NCI-H226 (cell line): Measurements from ENCODE around the gene ACSS1.

Source experiments
- DNase-seq: peaks from one replicate; pipeline ENCODE4 v3.0.0-alpha.2; 2015

ACSS1 gene

DNA sequence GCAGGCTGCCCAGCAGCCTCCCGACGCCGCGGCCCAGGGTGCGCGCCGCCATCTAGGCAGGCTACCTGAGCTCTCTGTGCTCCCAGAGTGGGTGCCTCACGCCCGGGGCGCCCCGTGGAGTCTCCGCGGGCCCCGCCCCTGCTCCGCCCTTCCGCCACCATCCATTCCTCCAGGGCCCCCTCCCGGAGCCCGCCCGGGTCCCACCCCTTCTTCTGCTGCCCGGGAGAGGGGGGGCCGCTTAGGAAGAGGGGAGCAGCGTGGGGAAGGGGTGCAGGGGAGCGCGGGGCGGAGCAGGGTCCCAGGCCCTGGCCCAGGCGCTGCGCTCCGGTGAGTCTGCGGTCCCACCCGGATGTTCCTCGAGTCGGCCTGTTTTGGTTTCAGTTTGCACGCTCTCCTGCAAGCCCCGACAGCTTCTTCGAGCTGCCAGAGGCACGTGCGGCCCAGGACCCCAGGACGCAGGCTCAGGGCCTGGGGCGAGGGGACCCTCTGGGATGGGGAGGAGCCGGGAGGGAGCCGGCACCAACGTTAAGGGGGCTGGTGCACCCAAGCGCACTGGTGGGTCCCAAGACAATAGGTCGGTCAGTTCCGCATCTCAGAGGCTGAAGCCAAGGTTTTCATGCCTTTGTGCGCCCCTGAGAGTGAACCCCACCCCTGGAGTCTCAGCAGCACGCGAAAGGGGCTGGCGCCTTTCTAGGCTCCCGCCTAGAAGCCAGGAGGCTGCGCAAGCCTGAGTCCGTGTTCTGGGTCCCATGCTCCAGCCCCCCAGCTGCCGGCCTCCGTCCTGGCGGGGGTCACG is at the start of gene ACSS1:
Gene ACSS1 (minus strand): TSS at position 89 of the 796 bp plus-strand sequence. CDS start 37 bp downstream, at position 52.
- no peak for DNase-seq

DNA sequence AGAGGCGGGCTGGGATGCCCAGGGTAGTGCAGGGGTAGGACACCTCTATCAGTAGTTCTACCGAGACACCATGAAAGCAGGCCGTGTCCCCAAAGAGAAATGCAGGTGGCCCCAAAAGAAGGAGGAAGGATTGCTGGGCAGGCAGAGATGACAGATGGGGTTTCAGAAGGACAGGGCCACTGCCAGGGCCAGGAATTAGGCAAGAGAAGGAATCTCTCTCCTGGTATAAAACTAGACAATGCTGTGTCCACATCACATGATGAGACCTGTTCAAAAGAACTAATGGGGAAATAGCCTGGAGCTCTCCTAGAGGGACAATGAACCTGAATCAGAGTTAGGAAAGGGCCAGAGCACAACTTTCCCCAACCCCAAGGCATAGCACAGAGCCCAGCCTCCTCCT is 45.6 kb upstream of the ACSS1 start:
- DNase-seq: no peak

DNA sequence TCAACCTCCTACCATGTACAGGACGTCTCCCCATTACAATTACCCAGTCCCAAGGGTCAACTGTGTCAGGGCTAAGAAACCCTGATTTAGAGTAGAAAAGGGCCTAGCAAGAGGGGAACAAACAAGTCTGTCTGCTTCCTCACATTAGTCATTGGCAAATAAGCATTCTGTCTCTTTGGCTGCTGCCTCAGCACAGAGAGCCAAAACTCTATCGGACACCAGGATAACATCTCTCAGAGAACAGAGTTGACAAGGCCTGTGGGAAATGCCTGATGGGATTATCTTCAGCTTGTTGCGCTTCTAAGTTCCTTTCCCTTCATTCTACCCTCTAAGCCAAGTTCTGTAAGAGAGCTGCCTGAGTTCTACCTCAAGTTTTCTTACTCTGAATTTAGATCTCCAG is 43.0 kb upstream of the ACSS1 start:
- no peak for DNase-seq

DNA sequence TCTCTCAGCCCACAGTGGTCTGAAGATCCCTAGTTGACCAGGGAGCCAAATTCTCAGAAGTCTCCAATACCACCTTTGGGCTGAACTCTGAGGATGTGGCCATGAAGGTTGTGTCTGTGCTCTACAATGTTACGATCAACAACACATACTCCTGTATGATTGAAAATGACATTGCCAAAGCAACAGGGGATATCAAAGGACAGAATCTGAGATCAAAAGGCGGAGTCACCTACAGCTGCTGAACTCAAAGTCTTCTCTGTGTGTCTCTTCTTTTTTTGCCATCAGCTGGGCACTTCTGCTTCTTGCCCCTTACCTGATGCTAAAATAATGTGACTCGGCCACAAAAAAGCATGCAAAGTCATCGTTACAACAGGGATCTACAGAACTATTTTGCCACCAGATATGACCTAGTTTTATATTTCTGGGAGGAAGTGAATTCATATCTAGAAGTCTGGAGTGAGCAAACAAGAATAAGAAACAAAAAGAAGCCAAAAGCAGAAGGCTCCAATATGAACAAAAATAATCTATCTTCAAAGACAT is 41.7 kb upstream of the ACSS1 start:
- no peak for DNase-seq

DNA sequence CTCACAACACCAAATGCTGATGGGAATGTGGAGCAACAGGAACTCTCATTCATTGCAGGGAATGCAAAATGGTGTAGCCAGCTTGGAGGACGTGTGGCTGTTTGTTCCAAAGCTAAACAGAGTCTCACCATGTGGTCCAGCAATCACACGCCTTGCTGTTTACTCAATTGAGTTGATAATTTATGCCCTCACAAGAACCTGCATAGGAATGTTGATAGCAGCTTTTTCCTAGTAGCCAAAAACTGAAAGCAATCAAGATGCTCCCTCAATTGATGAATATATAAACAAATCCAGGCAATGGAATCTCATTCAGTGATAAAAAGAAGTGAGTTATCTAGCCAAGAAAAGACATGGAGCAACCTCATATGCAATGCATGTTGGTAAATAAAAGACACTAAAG is 39.6 kb upstream of the ACSS1 start:
- no peak for DNase-seq

DNA sequence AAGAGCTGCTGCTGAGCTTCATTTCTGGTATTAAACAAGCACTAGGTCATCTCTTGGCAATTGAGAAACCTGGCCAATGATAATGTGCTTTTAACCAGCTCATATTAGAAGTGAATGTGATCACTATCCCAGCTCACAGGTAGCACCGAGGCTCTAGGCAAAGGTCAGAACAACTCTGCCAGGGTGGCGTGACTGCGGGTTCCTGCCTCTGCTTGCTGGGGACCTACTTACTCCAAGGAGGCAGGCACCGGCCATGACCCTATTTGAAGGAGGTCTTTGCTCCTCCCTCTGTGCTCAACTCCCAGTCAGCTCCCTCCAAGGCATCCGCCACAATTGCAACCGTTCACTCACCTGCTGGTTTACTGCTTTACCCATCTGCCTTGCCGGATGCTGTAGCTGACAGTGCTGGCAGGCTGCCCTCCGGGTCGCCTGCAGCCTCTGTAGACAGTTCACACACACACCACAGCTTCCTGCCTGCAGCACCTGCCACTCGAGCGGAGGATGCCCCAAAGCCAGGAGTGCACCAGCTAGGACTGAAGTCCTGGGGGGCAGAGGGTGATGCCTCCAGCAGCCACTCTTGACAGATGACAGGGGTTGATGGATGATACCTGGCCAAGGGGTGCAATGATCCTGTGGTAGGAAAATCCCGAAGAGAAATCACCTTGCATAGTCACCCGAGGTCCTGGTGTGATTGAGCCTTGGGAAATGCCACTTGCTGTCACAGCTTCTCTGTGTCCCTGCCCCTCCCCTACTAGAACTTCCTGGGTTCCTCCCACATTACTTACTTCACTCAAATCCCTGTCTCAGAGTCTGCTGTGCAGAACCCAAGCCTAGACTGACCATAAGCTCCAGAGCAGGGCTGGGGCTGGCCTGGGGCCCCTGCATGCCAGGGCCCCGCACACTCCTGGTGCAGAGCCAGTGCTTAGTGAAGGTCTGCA is 32.8 kb upstream of the ACSS1 start:
- DNase-seq: no peak

DNA sequence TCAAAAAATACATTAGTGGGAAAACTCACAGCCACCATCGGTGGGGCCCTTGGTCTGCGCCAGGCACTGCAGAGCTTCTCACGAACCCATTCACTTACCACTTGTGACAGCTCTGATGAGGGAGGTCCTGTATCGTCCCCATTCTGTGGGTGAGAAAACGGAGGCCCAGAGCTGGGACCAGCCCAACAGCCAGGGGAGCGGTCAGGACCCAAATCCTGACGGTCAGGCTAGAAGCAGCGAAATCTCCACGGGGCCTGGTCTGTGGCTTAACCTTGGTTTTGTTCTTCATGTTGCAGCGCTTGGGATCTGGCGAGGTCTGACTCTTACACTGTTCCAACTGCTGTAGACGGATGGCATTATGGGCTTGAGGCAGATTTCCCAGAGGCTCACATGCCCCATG is 31.7 kb upstream of the ACSS1 start:
- DNase-seq: no peak

DNA sequence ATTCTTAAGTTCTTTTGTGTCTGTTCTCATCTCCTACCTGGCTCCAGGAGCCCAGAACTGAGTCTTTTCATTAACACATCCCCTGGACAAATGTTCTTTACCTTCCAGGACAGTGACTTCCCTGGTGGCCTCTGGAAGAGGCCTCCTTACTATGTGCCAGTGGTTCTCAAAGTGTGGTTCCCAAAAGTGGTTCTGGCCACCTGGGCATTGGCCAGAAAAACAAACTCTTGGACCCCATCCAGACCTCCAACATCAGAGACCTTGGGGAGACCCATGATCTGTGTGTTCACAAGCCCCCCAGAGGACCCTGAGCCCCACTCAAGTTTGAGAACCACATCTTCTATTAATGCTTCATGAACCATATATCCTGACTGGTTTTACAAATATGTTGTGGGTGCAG is 31.2 kb upstream of the ACSS1 start:
- no peak for DNase-seq

DNA sequence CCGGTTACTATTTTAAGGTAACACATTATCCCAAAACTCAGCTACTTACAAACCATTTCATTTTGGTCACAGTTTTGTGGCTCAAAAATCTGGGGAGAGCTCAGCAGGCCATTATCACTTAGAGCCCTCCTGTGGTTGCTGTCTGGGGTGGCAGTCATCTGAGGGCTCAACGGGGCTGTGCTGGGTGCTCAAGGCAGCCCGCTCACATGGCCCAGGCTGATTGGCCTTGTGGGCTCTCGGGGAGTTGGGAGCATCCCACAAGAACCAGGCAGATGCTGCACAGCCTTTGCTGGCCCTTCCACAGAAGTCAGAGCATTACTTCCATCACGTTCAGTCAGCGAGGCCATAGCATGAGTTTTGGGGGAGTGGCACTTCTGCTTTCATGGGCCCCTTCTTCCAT is 30.3 kb upstream of the ACSS1 start:
- no peak for DNase-seq

DNA sequence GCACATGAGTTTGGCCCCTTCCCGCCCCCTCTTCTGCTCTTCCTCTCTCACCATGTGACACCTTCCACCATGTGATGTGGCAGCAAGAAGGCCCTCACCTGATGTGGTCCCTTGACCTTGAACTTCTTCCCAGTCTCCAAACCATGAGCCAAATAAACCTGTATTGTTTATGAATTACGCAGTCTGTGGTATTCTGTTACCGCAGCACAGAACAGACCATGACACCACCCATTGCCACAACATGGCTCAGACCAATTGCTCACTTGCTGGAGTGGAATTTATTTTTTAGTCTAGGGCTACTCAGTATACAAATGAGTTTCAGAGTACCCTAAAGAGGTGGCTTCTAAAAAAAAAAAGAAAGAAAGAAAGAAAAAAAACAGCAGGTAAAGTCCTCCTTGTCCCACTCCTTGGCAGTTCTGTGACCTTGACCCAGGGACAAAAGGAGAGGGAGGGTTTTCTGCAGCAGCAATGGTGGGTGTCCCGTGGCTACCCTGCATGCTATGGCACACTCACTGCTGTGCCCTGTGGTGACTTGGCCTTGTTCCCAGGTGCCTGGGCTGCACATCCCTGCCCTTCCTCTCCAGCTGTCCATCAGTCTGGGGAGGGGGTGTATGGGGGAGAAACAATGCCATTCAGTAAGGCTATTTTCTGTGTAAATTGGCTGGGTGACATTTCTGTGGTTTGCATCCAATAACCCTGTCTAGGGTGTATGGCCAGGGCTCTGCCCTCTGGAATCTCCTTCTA is 29.4 kb upstream of the ACSS1 start:
- DNase-seq: no peak

DNA sequence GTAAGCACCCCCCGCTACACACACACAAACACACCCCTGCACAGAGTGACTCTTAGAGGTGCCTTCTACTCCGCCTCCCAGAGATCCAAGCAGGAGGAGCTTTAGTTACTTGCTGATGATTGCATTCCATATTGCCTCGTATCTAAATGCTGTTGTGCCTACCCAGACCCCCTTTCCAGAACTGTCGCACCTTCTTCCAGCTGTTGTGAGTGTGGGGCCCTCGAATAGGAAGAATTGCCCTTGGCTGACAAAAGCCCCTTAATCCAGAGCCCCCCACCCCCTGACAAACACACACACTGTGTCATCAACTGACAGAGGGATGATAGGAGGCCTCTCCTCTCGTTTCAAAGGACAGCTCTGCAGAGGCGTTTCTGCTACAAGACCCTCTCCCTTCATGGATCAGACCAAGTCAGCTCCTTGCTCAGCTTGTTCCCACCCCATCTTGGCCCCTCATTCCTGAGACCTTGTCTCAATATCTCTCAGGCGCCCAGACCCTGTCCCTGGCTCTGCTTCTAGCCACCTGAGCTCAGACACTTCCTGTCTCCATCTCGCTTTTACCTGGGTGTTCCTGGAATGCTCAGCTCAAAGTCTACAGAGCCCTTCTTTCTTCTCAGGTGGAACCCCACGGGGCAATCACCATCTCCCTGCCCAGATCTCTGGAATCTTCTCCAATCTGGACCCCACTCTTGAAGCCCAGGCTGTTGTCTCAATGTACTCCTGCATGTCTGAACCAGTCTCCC is 28.0 kb upstream of the ACSS1 start:
- no peak for DNase-seq

DNA sequence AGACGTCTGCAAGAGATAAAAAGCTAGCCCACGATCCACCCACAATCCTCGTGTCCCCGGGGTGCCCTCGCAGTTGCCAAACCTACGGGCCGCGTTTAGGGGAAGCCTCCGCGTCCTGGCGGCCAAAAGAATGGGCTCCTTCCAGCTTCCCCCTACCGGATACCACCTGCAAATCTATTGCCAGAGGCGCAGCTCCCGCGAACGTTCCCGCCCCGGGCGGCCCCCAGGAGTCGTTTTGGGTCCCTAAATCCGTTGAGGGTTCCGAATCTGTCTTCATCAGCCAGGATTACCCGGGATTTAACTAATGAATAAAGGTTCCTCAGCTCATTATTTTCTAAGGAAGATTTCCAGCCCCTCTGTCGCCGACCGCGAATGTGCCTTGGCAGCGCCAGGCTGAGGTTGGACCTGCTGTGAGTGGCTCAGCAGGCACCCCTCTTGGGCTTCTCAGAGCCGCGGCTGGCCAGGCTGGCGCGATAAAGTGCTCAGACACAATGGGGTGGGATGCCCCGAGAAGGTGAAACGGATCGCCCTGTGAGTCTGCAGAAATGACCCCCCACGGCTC is 26.8 kb upstream of the ACSS1 start:
- DNase-seq: no peak

DNA sequence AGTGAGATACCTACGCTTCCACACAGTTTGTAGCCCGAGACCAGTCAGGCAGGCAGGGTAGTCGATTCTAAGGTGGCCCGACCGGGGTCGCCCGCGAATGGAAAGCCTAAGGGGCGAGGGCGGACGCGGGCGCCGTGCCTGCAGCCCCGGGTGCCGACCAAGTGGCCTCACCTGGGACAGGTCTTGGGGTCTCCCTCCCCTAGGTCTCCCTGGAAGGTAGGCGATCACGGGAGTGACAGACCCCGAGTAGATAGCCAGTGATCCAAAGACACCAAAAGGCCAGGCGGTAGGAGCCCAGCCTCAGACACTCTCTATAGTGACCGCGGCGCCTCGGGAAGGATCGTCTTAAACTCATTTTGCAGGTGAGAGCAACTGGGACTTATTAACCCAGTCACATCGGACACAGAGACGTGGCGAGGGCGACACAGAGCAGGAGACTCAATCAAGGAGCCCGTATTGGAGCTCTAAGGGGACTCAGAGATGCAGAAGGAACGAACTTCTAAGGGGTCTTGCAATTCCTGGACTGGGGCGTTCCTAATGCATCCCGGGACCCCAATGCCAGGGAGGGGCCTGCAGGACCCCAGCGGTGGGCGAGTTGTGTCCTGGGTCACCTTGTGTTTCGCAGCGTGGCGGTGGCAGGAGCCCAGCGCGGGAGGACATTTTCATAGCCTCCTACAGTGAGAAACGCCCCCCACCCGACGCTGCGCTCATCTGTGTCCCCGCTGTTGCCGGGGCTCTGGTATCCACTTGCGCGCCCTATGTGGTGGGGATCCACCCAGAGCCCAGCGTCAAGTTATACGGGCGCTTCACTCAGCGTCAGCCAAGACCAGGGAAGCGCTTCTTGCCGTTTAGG is 26.1 kb upstream of the ACSS1 start:
- no peak for DNase-seq

DNA sequence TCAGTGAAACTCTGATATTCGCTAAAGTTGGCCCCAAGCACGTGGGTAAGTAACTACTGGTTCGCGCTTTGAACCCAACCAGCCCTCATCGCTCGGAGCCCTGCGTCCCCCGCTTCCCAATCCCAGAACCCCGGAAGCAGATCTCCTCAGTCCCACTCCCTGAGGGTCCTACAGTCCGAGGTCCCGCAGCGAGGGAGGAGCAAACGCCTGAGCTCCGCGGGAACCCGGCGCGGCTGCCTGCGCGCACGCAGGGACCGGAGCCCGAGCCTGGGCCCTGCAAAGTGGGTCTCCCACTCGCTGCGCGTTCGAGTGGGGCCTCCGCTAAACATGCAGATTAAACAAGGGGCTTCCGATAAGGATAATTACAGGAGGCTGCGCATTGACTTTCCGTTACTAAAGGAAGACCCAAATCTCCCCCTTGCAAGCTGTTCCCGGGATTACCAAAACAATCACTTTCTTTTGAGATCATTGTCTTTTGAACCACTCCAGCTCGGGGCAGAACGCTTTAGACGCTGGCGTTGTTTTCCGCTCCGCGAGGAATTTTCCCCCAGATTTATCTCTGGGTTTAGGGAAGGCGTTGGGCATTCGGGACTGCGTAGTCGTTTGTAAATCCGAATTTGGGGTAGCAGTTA is 25.3 kb upstream of the ACSS1 start:
- no peak for DNase-seq

DNA sequence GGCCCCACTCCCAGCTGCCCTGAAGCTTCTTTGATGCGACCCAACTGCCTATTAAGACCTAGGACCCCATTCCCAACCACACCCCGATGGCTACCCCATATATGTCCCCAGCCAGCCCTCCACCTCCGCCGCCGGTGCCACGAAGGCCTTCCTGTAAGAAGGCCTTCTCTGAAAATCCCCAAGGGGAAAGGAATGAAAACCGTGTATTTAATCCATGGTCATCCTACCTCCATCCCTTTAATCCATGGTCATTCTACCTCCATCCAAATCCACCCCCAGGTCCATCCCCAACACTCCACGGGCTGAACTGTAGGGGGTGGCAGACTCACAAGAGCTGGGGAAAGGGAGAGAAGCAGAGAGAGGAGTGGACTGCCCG is 24.5 kb upstream of the ACSS1 start:
- no peak for DNase-seq

DNA sequence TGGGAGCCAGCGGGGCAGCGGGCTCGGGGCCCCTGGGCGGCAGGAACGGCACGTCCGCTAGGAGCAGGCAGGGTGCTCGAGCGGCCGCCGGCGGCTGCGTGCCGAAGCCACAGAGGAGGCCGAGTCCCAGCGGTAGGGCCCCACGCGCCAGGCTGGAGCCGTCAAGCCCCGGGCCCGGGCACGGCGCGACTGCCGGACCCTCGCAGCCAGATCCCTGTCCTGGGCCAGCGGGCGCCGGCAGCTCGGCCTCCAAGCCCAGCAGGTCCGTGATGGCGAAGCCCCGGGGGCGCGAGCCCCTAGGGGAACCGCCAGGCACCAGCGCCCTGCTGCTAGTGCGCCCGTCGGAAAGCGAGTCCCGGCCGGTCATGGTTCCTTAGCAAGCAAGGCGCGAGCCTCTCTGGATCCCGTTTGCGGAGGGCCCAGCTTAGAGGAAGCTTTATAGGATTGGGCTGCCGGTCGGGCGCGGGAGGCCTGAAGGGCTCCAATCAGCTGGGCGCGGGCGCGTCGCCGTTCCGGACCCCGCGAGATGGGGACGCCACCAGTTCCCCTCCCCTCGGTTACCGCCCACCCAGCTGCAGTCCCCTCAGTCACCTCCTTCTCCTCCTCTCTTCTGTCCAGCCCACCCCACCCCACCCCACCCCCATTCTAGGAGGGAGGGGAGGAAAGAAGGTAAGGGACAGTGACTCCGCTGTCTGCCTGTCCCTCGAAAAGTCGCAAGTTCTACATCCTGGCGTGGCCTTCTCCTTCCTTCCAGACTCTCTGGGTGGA is 24.0 kb upstream of the ACSS1 start, which contains the start of gene VSX1:
Gene VSX1 (minus strand): TSS at position 412 of the 768 bp plus-strand sequence. CDS start 45 bp downstream, at position 367.
- DNase-seq: no peak

DNA sequence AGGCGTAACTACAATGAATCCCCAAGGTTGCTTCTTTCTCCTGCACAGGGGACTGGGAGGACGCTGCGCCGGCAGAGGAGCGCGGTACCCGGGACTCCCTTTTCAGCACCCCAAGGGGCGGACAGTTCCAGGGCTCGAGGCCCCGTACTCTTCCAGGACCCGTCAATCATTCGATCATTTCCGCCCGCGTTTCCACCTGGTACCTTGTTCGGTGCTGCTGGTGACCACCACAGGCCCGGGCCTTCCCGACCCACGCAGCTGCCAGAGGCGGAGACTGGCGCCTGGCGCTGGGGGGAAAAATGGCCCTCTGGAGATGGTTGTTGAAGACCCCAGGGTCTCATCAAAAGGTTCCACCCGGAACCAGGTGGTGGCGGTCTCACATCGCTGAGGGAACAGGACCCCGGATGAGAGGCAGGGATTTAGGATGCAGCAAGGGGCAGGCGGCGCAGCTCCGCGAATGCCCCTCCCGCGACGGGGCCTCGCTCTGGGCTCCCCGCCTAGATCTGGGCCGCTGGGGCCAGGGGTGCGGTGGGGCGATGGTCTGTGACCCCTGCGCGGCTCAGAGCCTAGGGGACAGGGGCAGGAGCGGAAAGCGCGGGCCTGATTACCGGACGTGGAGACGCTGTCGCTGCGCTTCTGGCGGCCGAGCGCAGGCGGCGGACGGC is 23.3 kb upstream of the ACSS1 start:
- no peak for DNase-seq

DNA sequence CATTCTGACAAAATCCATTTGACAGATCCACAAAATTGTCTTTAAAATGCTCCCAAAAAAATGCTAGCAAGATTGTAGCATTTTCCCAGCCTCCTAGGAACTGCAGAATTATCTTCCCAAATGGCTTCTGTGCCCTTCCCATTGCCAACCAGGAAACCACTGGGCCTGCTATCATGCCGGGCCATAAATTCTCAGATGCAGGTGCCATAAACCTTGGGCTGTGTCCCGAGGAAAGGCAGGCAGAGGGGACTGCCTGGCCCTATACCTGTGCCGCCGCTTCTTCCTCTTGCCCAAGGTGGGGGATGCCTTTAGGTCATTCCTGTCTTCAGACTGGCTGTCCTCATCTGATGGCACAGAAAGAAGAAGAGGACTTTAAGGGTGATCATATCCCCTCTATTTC is 21.2 kb upstream of the ACSS1 start:
- no peak for DNase-seq

DNA sequence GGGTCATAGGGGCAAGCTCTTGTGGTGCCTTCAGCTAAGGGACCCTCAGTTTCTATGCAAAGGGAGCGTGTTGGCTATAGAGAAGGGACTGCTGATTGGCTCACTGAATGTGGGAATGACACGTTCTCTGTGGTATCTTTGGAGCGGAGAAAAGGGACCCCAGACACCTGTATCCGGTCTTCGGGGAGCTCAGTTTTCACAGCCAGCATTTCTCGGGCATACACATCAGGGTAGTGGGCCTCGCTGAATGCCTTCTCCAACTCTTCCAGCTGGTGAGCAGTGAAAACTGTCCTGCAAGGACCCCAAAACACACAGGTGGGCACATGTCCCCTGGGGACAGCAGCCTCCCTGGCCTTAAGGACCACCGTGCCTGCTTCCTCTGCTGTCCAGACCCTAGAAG is 20.7 kb upstream of the ACSS1 start:
- DNase-seq: no peak
